Endometrial microvascular endothelial cells (primary cell): ENCODE measurements around the gene C1QTNF1. TPM values are rescaled to one million over a fixed set of nuclear protein-coding genes. Genes with fewer than 3 reads are reported as not detected.

Experiments
- in situ Hi-C: cut with HindIII; loops from 2 replicates; pipeline ENCODE4 v1.10.0; 2017; ENCODE audit warnings: low sequenced_read_pairs, low pct_unique_long_range_greater_than_20kb; ENCODE audit errors: inconsistent ontology term
- total RNA-seq: library from RNA; depleted of rRNA; stranded (reverse); fragments of >200 nt; gene quantifications from one replicate; pipeline ENCODE4 v1.2.3, GENCODE V29; 2015; ENCODE audit errors: inconsistent ontology term

The C1QTNF1 gene
- total RNA-seq, 1 donor from 2014 or later = 3.9 TPM

DNA sequence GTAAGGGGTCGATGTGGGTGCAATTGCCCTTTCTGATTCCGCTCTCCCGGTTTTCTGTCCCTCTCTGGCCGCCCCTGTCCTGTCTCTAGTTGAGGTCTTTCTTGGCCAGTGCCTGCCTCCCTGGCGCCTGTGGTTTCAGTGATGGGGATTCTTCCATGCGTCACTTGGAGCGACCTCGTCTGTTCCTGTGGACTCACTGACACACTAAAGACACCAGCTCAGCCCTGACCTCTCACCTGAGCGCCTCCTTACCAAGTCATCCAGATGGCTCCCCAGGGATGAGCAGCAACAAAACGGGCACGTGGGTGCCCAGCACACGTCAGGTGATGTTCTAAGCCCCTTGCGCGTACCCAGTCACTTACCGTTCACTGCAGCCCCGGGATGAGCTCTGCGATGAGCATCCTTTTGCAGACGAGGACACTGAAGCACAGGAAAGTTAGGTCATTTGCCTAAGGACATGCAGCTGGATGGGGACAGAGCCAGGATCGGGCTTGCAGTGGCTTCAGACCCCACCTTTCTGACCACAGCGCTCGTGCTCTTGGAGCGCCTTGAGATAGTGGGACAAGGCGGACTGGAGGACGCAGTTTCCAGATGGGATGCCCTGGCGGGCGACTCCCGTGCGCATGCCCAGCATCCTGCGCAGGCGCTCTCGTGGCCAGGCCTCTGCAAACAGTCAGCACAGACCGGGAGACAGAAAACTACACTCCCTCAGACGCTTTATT lies 32.8 kb upstream of the C1QTNF1 start:
- in situ Hi-C loops = loop anchor here (25.0 kb wide), 1 partner anchor 154 kb away; the partner anchor contains the start of gene USP36

DNA sequence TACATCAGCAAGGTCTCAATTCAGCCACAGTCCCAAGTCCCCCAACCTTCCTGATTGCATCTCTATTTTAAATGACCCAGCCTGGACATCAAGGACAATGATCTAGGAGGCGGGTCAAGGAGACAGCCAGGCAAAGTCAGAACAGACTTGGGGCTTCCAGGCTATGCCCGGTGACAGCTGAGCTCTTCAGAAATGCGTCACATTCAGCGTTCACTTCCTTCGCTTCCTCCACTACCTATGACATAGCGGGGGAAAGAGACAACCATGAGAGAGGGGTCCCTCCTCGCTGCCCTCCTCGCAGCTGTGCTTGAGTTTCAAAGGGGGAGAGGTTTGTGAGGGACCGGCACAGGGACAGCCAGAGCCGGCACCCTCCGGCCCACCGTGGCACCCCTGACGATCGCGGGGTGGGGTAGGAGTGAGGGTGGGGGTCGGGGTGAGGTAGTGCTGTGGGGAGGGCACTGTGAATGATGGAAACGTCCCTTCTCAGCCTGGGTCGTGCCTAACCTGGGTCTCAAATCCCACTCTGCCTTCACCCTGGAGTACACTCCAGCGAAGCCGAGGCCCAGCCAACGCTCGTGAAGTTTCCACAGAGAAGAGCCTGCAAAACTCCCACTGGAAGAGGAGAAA lies 31.9 kb upstream of the C1QTNF1 start:
- in situ Hi-C loops = loop anchor here (25.0 kb wide), 1 partner anchor 155 kb away; the partner anchor contains the start of gene USP36

DNA sequence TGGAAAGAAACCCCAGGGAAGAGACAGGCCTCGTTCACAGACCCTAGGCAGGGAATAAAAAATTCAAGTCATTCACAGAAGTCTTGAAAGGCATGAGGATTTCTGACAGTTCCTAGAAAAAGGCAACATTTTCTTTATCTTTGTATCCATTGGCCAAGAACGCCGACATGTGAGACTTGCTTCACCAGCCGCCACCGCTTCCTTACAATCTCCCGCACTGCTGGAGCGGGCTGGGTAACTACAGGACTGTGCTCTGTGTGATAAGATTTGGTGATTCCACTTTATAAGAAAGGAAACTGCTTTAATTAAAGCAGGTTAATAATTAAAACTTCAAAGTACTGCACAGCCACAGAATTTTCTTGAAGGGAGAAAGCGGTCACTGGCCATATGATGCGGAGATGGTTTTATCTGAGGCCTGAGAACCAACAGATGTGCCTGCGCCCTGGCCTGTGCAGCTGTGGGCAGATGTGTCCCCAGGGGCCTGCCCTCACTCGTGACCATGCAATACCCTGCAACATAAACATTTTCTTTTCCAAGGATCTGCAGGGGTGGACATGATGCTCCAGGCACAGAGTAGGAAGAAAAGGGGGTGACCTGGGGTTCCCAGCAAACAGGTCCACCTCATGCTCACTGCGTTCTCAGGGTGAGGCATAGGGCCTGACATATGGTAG lies 31.3 kb upstream of the C1QTNF1 start:
- in situ Hi-C loops = loop anchor here (25.0 kb wide), 1 partner anchor 155 kb away; the partner anchor contains the start of gene USP36

DNA sequence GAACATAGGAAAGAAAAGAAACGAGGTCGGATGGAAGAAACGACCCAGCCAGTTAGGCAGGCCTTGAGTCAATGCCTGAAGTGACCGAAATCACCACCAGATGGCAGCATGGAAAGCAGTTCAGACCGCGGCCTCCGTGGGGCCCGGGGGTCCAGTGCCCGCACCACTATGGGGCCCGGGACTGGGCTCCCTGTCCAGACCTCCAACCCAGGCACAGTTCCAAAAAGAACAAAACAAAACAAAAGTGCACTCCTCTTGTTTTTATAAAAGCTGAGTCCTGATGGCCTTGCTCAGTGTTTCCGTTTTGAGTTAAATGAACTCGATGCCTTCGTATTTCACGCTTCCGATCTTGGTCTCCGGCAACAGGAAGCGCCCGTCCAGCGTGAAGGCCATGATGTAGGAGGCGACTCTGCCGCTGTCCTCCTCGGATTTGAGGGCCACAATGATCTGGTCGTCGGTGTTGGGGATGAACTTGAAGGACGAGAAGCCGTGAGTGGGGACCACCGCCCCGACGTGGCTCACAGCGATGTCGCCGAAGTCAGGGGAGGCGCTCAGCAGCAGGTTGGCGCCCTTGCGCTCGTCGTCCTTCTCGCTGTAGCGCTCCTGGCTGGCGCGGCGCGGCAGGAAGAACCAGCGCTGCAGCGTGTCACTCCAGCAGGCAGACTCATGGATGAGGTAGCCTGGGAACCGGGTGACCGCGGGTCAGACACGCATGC lies 30.6 kb upstream of the C1QTNF1 start:
- in situ Hi-C loops = loop anchor here (25.0 kb wide), 1 partner anchor 156 kb away; the partner anchor contains the start of gene USP36

DNA sequence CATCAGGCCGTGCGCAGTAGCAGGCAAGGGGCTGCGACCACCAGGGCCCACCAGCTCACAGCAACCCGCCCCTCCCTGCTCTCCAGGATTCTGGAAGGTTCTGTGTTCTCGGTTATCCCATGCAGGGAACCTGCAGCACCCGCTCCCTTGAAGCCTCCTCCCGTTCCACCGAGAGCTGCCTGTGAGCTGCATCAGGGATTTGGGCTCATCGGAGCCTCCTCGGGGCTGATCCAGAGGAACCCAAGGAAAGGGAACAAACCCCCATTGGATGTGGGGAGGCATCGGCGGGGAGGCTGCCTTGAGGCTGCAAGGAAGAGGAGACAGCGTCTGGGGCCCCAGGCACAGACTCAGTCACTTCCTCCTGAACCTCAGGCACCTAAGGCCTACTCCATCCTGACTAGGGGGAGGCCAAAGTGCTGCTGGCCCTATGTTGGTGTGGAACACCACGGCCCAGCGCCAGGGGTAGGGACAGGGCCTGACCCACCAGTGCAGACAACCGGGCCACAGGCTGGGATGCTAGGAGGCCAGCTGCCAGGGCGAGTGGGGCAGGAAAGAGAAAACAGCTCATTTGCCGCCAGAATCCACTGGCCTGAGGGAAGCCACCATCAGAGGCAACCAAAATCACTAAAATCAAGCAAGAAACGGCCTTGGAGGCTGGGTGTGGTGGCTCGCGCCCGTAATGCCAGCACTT lies 29.8 kb upstream of the C1QTNF1 start:
- in situ Hi-C loops = loop anchor here (25.0 kb wide), 1 partner anchor 157 kb away; the partner anchor contains the start of gene USP36

DNA sequence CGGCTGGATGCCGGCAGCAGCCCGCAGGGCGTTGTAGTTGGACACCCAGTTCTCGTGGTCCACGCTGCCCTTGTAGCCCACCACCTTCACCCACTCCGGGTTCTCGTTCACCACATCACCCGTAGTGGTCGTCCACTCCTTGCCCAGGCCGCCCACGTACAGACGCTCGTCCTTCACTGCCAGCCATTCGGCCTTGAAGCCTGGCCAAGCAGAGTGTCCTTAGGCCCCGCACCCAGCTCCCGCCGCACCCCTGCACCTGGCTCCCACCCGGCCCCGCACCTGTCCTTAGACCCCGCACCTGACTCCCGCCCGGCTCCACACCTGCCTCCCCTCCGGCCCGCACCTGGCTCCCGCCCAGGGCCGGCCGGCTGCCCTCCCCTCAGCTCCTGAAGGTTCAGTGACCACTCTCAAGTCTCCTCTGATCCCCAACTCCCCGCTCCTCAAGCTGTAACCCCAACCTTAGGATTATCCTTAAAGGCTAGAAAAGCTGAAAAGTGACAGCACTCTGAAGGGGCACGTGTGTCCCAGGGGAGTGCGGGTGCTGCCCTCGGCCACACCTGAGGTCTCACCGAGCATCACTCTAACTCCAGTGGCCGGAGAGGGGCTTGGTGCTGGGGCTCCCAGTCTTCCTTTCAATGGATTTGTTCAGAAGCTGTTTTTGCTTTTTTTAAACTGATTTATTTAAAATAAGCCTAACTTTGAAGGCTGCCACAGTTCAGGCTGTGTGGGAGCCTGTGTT lies 28.8 kb upstream of the C1QTNF1 start:
- in situ Hi-C loops = loop anchor here (25.0 kb wide), 1 partner anchor 158 kb away; the partner anchor contains the start of gene USP36

DNA sequence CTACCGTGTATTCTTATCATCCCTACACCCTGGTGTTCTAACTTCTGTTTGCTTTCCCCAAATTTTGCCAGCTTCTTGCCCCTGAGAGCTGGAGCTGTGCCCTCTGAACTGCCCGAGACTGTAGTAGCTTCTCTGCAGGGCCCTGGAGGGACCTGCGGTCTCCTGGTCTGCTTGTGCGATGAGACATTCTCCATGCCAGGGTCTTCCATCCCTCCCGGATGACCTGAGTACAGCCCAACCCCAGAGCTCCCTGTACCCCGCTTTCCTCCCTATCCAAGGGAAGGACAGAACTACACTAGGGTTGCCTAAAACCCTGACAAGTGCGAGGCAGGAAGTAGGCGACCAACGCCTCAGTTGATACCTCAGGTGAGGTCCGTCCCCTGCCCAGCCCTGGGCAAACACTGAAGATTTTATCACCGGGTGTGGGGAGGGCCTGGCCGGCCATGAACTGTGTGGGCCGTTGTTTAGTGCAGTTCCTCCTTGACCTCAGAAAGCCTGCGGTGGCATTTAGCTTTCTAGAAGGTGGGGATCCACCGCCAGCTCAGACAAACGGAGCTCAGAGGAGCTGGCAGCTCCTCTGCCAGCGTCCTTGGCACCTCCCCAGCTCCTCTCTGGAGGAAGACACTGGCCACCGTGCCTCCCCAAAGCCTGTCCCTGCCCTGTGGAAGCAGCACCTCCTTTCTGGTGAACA lies 28.1 kb upstream of the C1QTNF1 start:
- in situ Hi-C loops = loop anchor here (25.0 kb wide), 1 partner anchor 159 kb away; the partner anchor contains the start of gene USP36

DNA sequence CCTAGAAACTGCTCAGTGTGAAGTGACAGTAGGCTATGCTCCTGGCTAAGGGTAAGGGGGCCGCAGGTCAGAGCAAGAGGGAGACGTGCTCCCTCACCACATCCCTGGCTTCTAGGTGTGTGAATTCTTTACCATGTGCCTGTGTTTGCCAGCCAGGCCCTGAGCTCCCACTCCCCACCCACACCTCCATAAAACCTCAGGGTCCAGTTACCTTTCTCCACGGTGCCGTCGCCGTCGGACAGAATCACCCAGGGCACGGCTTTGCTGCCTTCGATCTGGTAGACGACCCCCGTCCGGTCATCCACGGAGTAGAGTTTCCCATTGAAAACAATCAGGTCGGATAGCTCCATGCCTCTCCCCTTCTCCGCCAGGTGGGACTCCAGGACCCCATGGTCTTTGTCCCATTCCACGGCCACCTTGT lies 27.2 kb upstream of the C1QTNF1 start:
- in situ Hi-C loops = loop anchor here (25.0 kb wide), 1 partner anchor 159 kb away; the partner anchor contains the start of gene USP36

DNA sequence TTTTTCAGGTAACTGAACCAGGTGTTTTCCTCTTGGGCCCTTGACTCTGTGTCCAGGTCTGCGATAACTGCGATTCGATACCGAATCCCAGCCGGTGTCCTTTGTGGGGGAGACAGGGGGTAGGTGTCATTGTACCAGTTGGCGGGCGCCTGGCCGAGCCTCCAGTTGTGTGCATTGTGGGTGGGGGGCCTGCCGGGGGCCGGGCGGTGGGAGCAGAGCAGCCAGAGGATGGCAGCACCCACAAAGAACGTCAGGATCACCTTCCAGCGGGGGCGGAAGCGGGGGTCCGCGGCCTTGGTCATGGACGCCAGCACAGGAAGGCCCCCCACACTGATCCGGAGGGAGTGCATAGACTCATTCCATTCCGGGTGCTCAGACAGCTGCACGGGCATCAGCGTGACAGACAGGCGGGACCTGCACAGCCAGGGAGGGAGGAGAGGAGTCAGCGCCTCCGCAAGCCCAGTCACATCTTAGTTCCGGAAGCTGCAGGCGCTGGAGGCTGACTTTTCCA lies 26.7 kb upstream of the C1QTNF1 start:
- in situ Hi-C loops = loop anchor here (25.0 kb wide), 1 partner anchor 160 kb away; the partner anchor contains the start of gene USP36

DNA sequence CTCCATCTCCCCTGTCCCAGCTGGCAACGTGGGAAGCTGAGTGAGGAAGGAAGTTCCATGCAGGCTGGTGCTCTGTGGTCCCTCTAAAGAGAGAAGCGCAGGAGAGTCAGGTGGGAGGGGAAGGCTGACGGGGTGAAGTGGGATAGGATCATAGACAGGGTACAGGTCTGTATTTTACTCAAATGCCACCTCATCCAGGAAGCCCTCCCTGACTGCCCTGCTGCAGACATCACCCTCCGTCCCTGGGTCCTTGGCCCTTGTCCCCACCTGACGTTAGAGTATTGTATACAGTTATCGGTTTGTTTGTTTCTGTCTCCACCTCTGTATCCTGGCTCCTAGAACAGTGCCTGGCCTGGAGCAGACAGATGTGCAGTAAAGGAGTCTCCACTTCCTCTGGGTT lies 26.1 kb upstream of the C1QTNF1 start:
- in situ Hi-C loops = loop anchor here (25.0 kb wide), 1 partner anchor 161 kb away; the partner anchor contains the start of gene USP36

DNA sequence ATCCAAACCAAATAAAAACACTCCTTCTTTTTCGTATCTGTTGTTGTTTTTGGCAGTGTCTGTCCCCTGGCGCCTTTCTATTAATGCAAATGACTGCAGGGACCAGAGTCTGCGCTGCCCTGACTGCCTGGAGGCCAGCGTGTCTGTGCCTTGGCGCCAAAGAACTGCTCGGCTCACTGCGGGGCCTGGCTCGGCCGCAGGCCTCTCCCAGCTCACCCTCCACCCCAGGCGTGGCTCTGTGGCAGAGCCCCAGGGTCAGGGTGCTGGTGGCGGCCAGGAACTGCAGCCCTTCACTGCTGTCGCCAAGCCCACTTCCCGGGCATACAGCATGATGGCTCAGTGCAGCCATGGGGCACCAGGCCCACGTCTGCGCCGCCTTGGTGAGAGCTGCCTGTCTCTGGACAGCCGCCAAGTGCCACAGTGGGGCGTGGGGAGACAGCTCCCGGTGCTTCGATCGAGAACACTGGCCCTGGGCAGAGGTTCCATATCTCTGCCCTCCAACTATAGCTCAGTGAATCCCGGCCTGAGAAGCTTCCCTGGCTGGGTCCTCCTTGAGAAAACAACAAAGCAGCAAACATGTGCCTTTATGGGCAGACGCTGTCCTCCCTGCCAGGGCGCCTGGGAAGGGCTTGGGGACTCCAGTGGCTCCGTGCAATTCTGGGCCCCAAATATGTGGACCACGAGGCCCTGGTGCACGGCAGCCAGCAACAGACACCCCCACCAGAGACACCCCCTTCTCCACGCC lies 25.5 kb upstream of the C1QTNF1 start:
- in situ Hi-C loops = loop anchor here (25.0 kb wide), 1 partner anchor 161 kb away; the partner anchor contains the start of gene USP36

DNA sequence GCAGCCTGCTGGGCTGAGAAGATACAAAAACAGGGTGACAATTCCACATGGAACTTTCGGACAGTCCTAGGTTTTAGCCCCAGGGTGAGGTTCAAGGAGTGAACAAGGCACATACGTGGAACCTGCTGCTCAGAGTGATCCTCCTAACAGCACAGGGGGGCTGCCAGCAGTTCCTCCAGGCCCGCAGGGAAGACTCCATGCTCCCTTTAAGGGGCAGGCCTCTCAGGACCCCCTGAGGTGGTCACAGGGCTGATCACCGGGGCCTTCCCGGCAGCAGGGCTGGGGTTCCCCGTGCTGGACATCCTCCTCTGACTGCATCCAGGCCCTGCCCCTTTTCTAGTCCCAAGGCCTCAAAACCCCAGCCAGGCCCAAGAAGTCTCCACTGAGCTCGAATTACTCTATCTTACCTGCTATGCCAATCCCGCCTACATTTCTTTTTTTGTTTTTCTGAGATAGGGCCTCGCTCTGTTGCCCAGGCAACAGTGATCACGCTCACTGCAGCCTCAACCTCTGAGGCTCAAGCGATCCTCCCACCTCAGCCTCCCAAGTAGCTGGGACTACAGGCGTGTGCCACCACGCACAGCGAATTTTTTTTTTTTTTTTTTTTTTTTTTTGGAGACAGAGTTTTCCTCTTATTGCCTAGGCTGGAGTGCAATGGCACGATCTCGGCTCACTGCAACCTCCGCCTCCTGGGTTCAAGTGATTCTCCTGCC lies 24.8 kb upstream of the C1QTNF1 start:
- in situ Hi-C loops = loop anchor here (25.0 kb wide), 1 partner anchor 162 kb away; the partner anchor contains the start of gene USP36

DNA sequence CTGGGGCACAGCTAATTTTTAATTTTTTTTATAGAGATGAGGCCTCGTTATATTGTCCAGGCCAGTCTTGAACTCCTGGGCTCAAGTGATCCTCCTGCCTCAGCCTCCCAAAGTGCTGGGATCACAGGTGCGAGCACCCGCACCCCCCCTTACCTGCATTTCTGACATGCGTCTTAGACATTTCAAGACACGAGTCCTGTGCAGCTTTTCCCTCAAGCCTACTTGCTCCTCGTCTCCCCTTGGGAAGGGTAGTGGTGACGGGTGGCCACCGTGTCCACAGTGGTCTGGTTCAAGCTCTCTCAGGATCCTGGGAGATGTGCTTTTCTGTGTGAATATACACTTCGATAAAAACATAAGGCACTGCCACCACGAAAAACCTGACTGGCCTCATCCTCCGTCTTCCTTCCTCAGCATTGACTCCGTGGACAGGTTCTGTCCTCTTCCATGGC lies 24.0 kb upstream of the C1QTNF1 start:
- in situ Hi-C loops = loop anchor here (25.0 kb wide), 1 partner anchor 163 kb away; the partner anchor contains the start of gene USP36

DNA sequence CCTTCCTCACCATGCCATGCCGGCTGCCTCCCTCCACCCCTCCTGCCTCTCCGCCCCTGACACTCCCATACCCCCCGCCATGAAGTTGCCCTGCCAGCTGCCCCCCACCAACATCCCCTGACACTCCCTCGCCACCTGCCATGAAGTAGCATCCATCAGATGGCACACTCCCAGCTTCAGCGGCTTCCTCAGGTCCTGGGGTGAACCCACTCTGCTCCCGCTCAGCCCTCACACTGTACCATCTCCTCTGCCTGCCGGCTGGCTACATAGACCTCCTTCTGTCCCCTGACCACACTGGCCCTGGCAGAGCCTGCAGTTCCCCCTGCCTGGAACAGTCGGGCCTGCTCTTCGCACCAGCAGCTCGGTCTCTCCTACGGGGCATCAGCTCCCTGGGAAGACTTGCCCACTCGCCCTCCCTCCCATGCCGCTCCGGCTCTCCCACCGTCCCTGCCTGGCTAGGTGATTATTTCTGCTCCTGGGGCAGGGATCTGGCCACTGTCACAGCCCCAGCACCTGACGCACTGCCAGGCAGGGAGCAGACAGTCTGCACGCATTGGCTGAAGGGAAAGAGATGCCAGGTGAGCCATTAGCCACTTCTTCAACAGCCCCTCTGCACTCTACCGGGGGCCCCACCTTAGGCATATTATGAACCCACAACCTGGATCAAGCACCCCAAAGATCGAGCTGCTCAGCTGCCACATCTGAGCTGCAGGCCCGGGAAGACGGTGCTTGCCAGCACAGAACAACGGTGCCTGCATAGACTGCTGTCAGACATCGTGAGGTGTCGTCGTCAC lies 23.4 kb upstream of the C1QTNF1 start:
- in situ Hi-C loops = no loop called here
